SK-N-MC (cell line): Measurements from ENCODE around the gene HERC5.

Experiments used
- EZH2 ChIP-seq: fragments of 200-600 bp; sonication (generic); IDR thresholded peaks from one replicate; pipeline ENCODE4 v1.6.1; 2017; ENCODE audit warnings: antibody characterized with exemption
- POLR2AphosphoS5 ChIP-seq: IDR thresholded peaks from 2 replicates; pipeline ENCODE4 v1.6.1; 2012; ENCODE audit warnings: mild to moderate bottlenecking, low read depth, low read length, borderline replicate concordance

- no peak for TF ChIP-seq EZH2
- no peak for TF ChIP-seq POLR2AphosphoS5
Observed at GRCh38 chr4:88442689-88443191, 14.2 kb upstream of the HERC5 start.
